ENCODE data around the gene AXIN2.

The AXIN2 gene

GRCh38 chr17:65532101-65532890, 29.2 kb downstream of the AXIN2 start:
- no peak for ATAC-seq (ENCODE audit: insufficient read depth, low read depth)
- H4K20me1 ChIP-seq (ENCODE audit: insufficient read depth, low read length), result peaks cover 19% of the 10 kb centered on the region
- DNase-seq, result no peak
- H3K36me3 ChIP-seq (ENCODE audit: insufficient read depth, low read length), result peaks cover 27% of the 10 kb centered on the region
- TF ChIP-seq EZH2 (IDR thresholded peaks at IDR 0.05; ENCODE audit: borderline replicate concordance, low read depth, low read length, severe bottlenecking), result no peak
- H3K79me2 ChIP-seq (ENCODE audit: insufficient read depth, low read length), result no peaks in the 10 kb centered on the region
- no peak overlapping the region for H2AFZ ChIP-seq (ENCODE audit: low read depth, low read length)
- no peak overlapping the region for H3K4me3 ChIP-seq (ENCODE audit: low read depth in 1 of 2, low read length in 2 of 2)
- H3K9ac ChIP-seq (ENCODE audit: low read depth, low read length), result no peak overlapping the region
- no peaks in the 10 kb centered on the region for H3K27me3 ChIP-seq (ENCODE audit: insufficient read depth, low read length, poor library complexity)
- H3K4me2 ChIP-seq (ENCODE audit: insufficient read depth, low read length), result no peak overlapping the region
- no peak overlapping the region for H3K27ac ChIP-seq (ENCODE audit: low read length)
- H3K4me1 ChIP-seq (ENCODE audit: insufficient read depth, low read length), result peaks cover 17% of the 10 kb centered on the region
- H3K9me3 ChIP-seq (ENCODE audit: insufficient read depth, low read length, severe bottlenecking), result no peaks in the 10 kb centered on the region

GRCh38 chr17:65531256-65532100, 30.0 kb downstream of the AXIN2 start:
- H2AFZ ChIP-seq (ENCODE audit: low read depth, low read length), result no peak overlapping the region
- H3K27ac ChIP-seq (ENCODE audit: low read length), result 0 out of 2 replicates have a peak overlapping the region, but pooled peaks have one; percentile 5
- peaks cover 17% of the 10 kb centered on the region for H3K4me1 ChIP-seq (ENCODE audit: insufficient read depth, low read length)
- TF ChIP-seq CTCF (IDR thresholded peaks at IDR 0.05; ENCODE audit: borderline replicate concordance, extremely low read depth, low read length, poor library complexity, severe bottlenecking) (no peak), EZH2 (IDR thresholded peaks at IDR 0.05; ENCODE audit: borderline replicate concordance, low read depth, low read length, severe bottlenecking) (no peak)
- no peaks in the 10 kb centered on the region for H3K79me2 ChIP-seq (ENCODE audit: insufficient read depth, low read length)
- peak; percentile 73 for DNase-seq
- no peaks in the 10 kb centered on the region for H3K27me3 ChIP-seq (ENCODE audit: insufficient read depth, low read length, poor library complexity)
- no peak overlapping the region for H3K4me2 ChIP-seq (ENCODE audit: insufficient read depth, low read length)
- peaks cover 19% of the 10 kb centered on the region for H3K36me3 ChIP-seq (ENCODE audit: insufficient read depth, low read length)
- peak; percentile 83 for ATAC-seq (ENCODE audit: insufficient read depth, low read depth)
- H3K9ac ChIP-seq (ENCODE audit: low read depth, low read length), result no peak overlapping the region
- H3K4me3 ChIP-seq (ENCODE audit: low read depth in 1 of 2, low read length in 2 of 2), result no peak overlapping the region
- no peaks in the 10 kb centered on the region for H3K9me3 ChIP-seq (ENCODE audit: insufficient read depth, low read length, severe bottlenecking)
- peaks cover 19% of the 10 kb centered on the region for H4K20me1 ChIP-seq (ENCODE audit: insufficient read depth, low read length)

GRCh38 chr17:65530523-65531255, 30.8 kb downstream of the AXIN2 start:
- no peaks in the 10 kb centered on the region for H3K79me2 ChIP-seq (ENCODE audit: insufficient read depth, low read length)
- no peaks in the 10 kb centered on the region for H3K9me3 ChIP-seq (ENCODE audit: insufficient read depth, low read length, severe bottlenecking)
- H3K27me3 ChIP-seq (ENCODE audit: insufficient read depth, low read length, poor library complexity), result no peaks in the 10 kb centered on the region
- peaks cover 11% of the 10 kb centered on the region; the same call in 1 of the 2 replicates for H3K36me3 ChIP-seq (ENCODE audit: insufficient read depth, low read length)
- ATAC-seq (ENCODE audit: insufficient read depth, low read depth) (no peak), DNase-seq (no peak)
- H3K4me3 ChIP-seq (ENCODE audit: low read depth in 1 of 2, low read length in 2 of 2), result no peak overlapping the region
- H3K9ac ChIP-seq (ENCODE audit: low read depth, low read length), result no peak overlapping the region
- H3K4me1 ChIP-seq (ENCODE audit: insufficient read depth, low read length), result peaks cover 17% of the 10 kb centered on the region
- H2AFZ ChIP-seq (ENCODE audit: low read depth, low read length), result no peak overlapping the region
- H3K4me2 ChIP-seq (ENCODE audit: insufficient read depth, low read length), result no peak overlapping the region
- no peak for TF ChIP-seq CTCF (IDR thresholded peaks at IDR 0.05; ENCODE audit: borderline replicate concordance, extremely low read depth, low read length, poor library complexity, severe bottlenecking)
- peaks cover 19% of the 10 kb centered on the region for H4K20me1 ChIP-seq (ENCODE audit: insufficient read depth, low read length)
- H3K27ac ChIP-seq (ENCODE audit: low read length), result no peak overlapping the region
